ENCODE data around the gene XKR7. TPM values are rescaled to one million over a fixed set of nuclear protein-coding genes. Genes with fewer than 3 reads are reported as not detected.

XKR7 gene
- total and polyA plus RNA-seq, 10 of the 15 experiments (the other 5 are each of a cell fraction or from before 2014, with no cell fraction given) = not detected

- TF ChIP-seq, protein P1, sequence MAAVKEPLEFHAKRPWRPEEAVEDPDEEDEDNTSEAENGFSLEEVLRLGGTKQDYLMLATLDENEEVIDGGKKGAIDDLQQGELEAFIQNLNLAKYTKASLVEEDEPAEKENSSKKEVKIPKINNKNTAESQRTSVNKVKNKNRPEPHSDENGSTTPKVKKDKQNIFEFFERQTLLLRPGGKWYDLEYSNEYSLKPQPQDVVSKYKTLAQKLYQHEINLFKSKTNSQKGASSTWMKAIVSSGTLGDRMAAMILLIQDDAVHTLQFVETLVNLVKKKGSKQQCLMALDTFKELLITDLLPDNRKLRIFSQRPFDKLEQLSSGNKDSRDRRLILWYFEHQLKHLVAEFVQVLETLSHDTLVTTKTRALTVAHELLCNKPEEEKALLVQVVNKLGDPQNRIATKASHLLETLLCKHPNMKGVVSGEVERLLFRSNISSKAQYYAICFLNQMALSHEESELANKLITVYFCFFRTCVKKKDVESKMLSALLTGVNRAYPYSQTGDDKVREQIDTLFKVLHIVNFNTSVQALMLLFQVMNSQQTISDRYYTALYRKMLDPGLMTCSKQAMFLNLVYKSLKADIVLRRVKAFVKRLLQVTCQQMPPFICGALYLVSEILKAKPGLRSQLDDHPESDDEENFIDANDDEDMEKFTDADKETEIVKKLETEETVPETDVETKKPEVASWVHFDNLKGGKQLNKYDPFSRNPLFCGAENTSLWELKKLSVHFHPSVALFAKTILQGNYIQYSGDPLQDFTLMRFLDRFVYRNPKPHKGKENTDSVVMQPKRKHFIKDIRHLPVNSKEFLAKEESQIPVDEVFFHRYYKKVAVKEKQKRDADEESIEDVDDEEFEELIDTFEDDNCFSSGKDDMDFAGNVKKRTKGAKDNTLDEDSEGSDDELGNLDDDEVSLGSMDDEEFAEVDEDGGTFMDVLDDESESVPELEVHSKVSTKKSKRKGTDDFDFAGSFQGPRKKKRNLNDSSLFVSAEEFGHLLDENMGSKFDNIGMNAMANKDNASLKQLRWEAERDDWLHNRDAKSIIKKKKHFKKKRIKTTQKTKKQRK (IDR thresholded peaks at IDR 0.05; ENCODE audit: low read depth, low read length) = no peak
- TF ChIP-seq ZNF24 (IDR thresholded peaks at IDR 0.05) (0 out of 2 replicates have a peak, but pooled peaks have one; percentile 12), FOS (IDR thresholded peaks at IDR 0.05; ENCODE audit: borderline replicate concordance, extremely low read depth, insufficient read length) (no peak), NBN (IDR thresholded peaks at IDR 0.05) (0 out of 2 replicates have a peak, but pooled peaks have one; percentile 43), MXI1 (IDR thresholded peaks at IDR 0.05; ENCODE audit: low read depth, low read length) (no peak), NFIC (IDR thresholded peaks at IDR 0.05; ENCODE audit: low read depth, low read length) (no peak), PML (IDR thresholded peaks at IDR 0.05; ENCODE audit: low read length) (no peak), NR2C1 (IDR thresholded peaks at IDR 0.05) (no peak), SIN3A (IDR thresholded peaks at IDR 0.05; ENCODE audit: low read depth, low read length) (no peak), HDGF (IDR thresholded peaks at IDR 0.05) (no peak), NFXL1 (IDR thresholded peaks at IDR 0.05; ENCODE audit: borderline replicate concordance) (no peak), SRF (IDR thresholded peaks at IDR 0.05; ENCODE audit: low read depth in 2 of 2, low read length in 2 of 2) (no peak), MTA3 (IDR thresholded peaks at IDR 0.05; ENCODE audit: borderline replicate concordance, low read length) (no peak), ZNF207 (IDR thresholded peaks at IDR 0.05; ENCODE audit: borderline replicate concordance) (no peak), TAF1 (IDR thresholded peaks at IDR 0.05; ENCODE audit: borderline replicate concordance, low read depth, low read length) (no peak), MTA2 (IDR thresholded peaks at IDR 0.05; ENCODE audit: low read depth) (no peak), STAT1 (conservative IDR thresholded peaks at IDR 0.05) (peak; percentile 78; the same call in 1 of the 2 replicates), RCOR1 (conservative IDR thresholded peaks at IDR 0.05; ENCODE audit: low read depth, low read length) (no peak), MLLT1 (IDR thresholded peaks at IDR 0.05) (0 out of 2 replicates have a peak, but pooled peaks have one; percentile 30), NFYB (IDR thresholded peaks at IDR 0.05; ENCODE audit: insufficient read depth, low read depth, low read length) (no peak)
- TF ChIP-seq, protein P2, sequence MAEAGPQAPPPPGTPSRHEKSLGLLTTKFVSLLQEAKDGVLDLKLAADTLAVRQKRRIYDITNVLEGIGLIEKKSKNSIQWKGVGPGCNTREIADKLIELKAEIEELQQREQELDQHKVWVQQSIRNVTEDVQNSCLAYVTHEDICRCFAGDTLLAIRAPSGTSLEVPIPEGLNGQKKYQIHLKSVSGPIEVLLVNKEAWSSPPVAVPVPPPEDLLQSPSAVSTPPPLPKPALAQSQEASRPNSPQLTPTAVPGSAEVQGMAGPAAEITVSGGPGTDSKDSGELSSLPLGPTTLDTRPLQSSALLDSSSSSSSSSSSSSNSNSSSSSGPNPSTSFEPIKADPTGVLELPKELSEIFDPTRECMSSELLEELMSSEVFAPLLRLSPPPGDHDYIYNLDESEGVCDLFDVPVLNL (IDR thresholded peaks at IDR 0.05; ENCODE audit: low read depth, low read length) = no peak
- TF ChIP-seq, protein P3, sequence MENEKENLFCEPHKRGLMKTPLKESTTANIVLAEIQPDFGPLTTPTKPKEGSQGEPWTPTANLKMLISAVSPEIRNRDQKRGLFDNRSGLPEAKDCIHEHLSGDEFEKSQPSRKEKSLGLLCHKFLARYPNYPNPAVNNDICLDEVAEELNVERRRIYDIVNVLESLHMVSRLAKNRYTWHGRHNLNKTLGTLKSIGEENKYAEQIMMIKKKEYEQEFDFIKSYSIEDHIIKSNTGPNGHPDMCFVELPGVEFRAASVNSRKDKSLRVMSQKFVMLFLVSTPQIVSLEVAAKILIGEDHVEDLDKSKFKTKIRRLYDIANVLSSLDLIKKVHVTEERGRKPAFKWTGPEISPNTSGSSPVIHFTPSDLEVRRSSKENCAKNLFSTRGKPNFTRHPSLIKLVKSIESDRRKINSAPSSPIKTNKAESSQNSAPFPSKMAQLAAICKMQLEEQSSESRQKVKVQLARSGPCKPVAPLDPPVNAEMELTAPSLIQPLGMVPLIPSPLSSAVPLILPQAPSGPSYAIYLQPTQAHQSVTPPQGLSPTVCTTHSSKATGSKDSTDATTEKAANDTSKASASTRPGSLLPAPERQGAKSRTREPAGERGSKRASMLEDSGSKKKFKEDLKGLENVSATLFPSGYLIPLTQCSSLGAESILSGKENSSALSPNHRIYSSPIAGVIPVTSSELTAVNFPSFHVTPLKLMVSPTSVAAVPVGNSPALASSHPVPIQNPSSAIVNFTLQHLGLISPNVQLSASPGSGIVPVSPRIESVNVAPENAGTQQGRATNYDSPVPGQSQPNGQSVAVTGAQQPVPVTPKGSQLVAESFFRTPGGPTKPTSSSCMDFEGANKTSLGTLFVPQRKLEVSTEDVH (IDR thresholded peaks at IDR 0.05; ENCODE audit: low read depth, partially characterized antibody) = no peak
Observed at GRCh38 chr20:32031007-32031958, 63.3 kb downstream of the XKR7 start (continued).

Measured in GM12878 (cell line).